ENCODE data around the gene CEP55.
"Not testable (repeated sequence)": the region's sequence is repeated elsewhere in the genome, so short reads cannot be mapped to it uniquely, and the experiment has no call there.

CEP55 gene

GRCh38 chr10:93512565-93512964, 16.2 kb downstream of the CEP55 start:
- no peak overlapping the region for H3K4me3 ChIP-seq (ENCODE audit: low read depth, low read length)
- TF ChIP-seq, protein P1, sequence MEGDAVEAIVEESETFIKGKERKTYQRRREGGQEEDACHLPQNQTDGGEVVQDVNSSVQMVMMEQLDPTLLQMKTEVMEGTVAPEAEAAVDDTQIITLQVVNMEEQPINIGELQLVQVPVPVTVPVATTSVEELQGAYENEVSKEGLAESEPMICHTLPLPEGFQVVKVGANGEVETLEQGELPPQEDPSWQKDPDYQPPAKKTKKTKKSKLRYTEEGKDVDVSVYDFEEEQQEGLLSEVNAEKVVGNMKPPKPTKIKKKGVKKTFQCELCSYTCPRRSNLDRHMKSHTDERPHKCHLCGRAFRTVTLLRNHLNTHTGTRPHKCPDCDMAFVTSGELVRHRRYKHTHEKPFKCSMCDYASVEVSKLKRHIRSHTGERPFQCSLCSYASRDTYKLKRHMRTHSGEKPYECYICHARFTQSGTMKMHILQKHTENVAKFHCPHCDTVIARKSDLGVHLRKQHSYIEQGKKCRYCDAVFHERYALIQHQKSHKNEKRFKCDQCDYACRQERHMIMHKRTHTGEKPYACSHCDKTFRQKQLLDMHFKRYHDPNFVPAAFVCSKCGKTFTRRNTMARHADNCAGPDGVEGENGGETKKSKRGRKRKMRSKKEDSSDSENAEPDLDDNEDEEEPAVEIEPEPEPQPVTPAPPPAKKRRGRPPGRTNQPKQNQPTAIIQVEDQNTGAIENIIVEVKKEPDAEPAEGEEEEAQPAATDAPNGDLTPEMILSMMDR (IDR thresholded peaks at IDR 0.05; ENCODE audit: low read depth, low read length) = no peak

DNA sequence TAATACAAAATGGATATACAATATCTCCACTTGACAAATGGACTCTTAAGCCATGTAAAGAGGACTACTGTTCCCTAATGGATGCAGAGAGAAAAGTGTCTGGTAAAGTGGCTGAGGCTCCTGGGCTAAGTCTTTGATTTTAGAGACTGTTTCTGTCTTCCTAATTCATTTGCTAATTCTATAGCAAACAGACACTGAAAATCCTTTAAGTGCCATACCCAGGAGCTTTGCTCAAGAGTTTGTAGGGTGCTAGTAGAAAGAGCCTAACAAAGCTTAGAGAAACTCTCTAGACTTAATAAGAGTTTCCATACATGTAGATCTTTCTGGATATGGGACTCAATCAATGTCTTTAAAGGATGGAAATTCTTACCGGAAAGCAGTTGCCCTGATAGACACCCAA, 16.7 kb downstream of the CEP55 start:
- H3K4me3 ChIP-seq (ENCODE audit: low read depth, low read length) = no peak overlapping the region
- TF ChIP-seq, protein P1 (IDR thresholded peaks at IDR 0.05; ENCODE audit: low read depth, low read length) = no peak

DNA sequence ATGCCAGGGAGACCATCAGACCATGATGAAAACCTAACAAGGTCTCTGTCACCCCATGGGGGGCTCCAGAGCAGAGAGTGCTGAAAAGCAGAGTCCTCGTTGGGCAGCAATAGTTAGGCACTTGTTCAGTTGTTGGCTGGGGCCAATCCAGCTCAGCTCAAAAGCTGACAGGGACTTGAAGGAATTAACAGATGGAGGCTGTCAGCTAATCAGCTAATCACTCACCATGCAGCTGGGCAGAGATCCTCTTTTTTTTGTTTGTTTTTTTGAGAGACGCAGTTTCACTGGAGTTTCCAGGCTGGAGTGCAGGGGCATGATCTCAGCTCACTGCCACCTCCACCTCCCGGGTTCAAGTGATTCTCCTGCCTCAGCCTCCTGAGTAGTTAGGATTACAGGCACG, 18.1 kb downstream of the CEP55 start:
- no peak overlapping the region for H3K4me3 ChIP-seq (ENCODE audit: low read depth, low read length)
- TF ChIP-seq, protein P1 (IDR thresholded peaks at IDR 0.05; ENCODE audit: low read depth, low read length) = no peak

DNA sequence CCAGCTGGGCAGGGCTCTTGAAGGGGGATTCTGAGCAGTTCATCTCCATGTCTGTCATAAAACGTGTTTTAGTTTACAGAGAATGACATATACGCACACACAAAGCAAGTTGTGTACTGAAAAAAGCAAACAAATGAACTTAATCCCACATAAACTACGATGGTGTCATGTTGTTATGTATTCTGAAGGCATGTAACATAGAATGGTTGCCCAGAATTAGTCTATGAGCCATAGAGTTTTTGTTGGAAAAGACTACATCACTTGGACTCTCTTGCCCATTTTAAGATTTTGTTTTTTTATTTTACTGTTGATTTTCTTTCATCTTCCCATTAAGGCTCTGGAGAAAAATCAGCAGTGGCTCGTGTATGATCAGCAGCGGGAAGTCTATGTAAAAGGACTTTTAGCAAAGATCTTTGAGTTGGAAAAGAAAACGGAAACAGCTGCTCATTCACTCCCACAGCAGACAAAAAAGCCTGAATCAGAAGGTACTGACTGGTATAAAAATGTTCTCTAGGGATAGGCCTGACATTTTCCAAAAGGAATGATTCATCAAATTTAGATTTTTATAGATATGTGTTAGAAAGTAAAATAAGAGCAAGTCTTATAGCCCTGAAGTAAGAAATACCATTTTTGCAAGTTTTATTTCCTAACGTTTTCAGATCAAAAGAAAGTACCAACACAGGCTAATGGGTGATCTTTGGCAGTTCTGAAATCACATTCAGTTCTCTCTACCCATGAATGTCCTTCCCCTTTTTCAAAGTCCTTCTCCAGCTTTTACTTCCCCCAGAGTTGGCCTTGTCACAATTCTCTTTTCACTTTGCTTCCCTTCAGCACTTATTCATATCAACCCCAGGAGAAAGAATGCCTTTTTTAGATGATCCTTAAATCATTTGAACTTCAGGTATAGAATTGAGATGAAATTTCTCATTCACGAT, 18.9 kb downstream of the CEP55 start:
- TF ChIP-seq, protein P1 (IDR thresholded peaks at IDR 0.05; ENCODE audit: low read depth, low read length) = no peak
- H3K4me3 ChIP-seq (ENCODE audit: low read depth, low read length) = no peak overlapping the region

DNA sequence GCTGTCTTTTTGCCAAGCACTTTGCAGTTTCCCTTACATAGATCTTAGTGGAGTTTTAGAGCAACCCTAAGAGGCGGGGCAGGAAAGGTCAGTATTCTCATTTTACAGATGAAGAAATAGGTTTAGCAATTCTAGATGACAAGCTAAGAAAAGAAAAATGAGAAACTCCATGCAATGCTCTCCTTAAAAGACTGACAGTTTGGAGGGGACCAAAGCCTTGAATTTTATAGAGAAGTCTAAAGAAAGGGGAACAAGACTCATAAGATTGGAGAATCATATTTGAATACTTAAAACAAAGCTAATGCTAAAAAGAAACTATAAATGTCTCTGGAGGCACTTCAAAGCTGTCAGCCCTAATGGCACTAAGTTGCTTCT, 19.6 kb downstream of the CEP55 start:
- TF ChIP-seq, protein P1 (IDR thresholded peaks at IDR 0.05; ENCODE audit: low read depth, low read length) = no peak
- no peak overlapping the region for H3K4me3 ChIP-seq (ENCODE audit: low read depth, low read length)

GRCh38 chr10:93518531-93518930, 22.1 kb downstream of the CEP55 start:
- H3K4me3 ChIP-seq (ENCODE audit: low read depth, low read length) = no peak overlapping the region
- TF ChIP-seq, protein P1 (IDR thresholded peaks at IDR 0.05; ENCODE audit: low read depth, low read length) = no peak

DNA sequence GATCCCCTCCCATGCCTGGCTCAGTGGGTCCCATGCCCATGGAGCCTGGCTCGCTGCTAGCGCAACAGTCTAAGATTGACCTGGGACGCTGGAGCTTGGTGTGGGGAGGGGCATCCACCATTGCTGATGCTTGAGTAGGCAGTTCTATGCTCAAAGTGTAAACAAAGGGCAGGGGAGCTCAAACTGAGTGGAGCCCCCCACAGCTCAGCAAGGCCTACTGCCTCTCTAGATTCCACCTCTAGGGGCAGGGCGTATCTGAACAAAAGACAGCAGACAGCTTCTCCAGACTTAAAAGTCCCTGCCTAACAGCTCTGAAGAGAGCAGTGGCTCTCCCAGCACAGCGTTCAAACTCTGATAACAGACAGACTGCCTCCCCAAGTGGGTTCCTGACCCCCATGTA, 38.9 kb downstream of the CEP55 start:
- TF ChIP-seq, protein P1 (IDR thresholded peaks at IDR 0.05; ENCODE audit: low read depth, low read length) = no peak
- no peak overlapping the region for H3K4me3 ChIP-seq (ENCODE audit: low read depth, low read length)

GRCh38 chr10:93540871-93541270, 44.5 kb downstream of the CEP55 start:
- H3K4me3 ChIP-seq (ENCODE audit: low read depth, low read length) = not testable (repeated sequence)

All from WI38 (cell line).